GM18498 (cell line): ENCODE results near the gene GRM4.

Experiments used
- ATAC-seq: cut with Tn5 transposase; IDR thresholded peaks from one replicate; pipeline ENCODE4 v1.9.1; 2021; ENCODE audit warnings: mild to moderate bottlenecking, moderate library complexity; ENCODE audit not compliant: unreplicated experiment

The GRM4 gene

GRCh38 chr6:33983721-33984465, 162.0 kb downstream of the GRM4 start:
- ATAC-seq: no peak

DNA sequence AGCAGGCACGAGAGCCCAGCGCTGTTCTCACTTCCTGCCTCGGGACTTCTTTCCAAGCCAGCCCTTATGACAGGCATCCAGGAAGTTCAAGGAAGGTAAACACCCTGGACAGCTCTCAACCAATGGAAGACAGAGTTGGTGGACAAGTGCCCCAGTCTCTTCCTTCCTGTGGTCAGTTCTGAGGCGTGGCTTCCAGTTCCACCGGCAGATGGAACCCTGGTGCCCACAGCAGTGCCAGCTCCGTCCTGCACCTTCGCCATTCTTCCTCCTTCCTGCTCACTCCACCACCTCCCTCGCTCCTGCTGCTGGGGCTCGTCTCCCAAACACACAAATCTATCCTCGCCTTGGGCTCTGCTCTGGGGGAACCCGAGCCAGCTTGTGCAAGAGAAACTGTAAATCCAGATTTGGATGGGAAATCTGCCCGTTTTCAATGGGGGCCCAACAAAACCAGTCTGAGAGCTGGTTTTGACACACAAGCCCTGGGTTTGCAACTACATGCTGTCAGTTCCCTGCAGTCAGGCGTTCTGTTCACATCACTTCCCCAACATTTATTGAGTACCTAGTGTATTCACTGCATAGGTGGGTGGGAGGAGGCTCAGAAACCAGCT, 162.7 kb downstream of the GRM4 start:
- no peak for ATAC-seq

DNA sequence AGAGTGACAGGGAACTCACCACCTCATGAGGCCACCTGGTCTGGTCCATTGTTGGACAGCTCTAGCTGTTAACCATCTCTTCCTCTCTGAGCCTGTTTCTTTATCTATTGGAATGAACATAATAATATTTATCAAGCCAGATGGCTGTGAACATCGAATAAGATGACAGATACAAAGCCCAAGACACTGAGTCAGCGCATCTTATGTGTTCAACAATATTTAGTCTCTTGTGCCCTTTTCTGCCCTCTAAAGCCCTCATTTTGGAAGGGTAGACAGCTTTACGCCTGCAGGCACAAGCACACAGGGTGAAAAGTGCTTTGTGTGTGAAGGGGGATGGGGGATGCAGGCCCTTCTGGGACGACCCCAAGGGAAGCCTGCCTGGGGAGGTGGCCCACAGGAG, 164.0 kb downstream of the GRM4 start:
- ATAC-seq: no peak

- no peak for ATAC-seq
These were observed 164.5 kb downstream of the GRM4 start for GRCh38 chr6:33981421-33981820.

GRCh38 chr6:33980176-33981175, 165.4 kb downstream of the GRM4 start:
- ATAC-seq: no peak

DNA sequence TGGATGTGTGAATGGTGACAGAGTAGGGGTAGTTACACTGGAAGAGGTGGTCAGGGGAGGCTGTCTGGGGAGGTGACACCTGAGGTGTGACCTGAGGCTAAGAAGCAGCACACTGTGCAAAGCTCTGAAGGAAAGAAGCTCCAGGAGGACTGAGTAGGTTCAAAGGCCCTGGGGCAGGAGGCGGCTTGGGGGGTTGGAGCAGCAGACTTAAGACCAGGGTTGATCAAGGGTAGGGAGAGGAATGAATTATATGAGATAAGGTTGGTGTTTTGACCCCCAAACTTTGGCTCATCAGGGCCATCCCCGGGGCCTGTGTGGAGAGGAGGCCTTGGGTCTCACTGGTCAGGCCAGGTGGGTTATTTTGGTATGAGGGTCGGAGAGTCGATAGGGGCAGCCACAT, 166.1 kb downstream of the GRM4 start:
- ATAC-seq: no peak

DNA sequence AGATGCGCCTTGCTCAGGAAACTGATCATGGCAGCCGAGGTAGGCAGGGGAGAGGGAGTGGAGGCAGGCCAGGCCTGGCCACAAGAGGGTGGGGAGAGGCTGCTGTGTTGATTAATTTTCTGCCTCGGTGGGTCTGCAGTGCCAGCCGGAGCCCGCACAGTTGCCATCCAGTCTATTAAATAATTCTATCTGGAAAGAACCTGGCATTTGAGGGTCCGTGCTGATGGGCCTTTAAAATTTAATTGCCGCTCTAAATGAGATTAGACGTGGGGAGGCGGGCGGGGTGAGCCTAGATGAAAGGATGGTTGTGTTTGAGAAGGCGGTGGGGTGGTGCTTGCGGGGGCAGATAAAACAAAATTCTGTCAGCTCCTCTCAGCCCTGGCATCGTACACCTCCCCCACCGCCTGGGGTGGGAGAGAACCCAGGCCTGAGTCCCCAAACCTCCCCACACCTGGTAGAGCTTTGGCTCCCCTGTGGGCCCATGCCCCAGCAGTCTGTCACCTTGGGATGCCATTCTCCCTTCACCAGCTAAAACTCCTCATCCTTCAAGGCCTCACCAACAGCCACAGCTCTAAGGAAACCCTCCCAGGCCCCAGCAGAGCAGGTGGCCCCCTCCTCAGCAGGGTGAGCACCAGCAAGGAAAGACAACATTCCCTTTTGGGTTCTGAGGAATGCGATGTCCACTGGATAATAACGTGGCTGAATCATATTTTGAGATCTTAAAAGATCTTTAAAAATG, 167.3 kb downstream of the GRM4 start:
- ATAC-seq: no peak

DNA sequence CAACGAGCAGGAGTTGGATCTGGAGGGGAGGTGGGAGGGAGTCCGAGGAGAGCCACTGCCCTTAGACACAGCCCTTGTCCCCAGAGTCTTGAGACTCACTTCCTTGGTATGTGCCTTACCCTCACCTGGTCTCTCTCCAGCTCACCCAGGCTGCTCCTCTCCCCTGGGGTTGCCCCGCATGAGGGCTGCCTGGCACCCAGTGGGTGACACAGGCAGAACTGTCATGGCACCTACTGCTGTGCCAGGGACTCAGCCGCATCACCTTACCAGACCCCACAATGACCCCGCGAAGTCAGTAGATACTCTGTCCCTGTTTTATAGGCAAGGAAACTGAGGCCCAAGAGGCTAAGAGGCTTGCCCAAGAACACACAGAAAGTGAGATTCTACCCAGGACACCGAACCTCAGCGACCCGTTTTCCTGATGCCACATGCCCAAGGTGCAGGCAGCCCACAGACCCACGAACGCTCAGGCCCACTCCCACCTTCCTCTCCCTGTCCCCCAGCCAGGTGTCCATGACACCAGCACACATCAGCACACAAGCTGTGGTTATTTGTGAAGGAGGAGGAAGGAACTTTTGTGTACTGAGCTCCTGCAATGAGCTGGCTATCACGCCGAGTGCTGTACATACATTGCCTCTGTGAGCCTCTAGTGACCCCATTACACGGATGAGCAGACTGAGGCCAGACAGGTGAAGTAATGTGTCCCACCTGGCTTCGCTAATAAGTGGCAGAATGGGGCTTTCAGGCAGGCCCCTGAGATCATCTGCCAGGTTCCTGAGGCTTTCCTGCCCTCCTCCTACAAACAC, 168.1 kb downstream of the GRM4 start:
- no peak for ATAC-seq

GRCh38 chr6:33976437-33977360, 169.2 kb downstream of the GRM4 start:
- ATAC-seq: no peak

- ATAC-seq: no peak
These were observed 170.0 kb downstream of the GRM4 start for GRCh38 chr6:33975661-33976436.

GRCh38 chr6:33974471-33974870, 171.4 kb downstream of the GRM4 start:
- no peak for ATAC-seq

DNA sequence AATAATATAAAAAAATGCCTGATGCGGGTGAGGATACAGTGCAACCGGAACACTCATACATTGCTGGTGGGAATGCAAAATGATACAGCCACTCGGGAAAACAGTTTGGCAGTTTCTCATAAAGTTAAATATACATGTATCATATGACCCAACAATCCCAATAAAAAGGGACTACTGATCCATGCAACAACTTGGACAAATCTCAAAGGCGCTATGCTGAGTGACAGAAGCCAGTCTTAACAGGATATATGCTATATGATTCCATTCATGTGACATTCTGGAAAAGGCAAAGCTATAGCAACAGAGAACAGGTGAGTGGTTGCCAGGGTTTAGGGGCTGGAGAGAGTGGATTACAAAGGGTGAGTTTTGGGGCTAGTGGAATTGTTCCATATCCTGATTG, 171.9 kb downstream of the GRM4 start:
- no peak for ATAC-seq

DNA sequence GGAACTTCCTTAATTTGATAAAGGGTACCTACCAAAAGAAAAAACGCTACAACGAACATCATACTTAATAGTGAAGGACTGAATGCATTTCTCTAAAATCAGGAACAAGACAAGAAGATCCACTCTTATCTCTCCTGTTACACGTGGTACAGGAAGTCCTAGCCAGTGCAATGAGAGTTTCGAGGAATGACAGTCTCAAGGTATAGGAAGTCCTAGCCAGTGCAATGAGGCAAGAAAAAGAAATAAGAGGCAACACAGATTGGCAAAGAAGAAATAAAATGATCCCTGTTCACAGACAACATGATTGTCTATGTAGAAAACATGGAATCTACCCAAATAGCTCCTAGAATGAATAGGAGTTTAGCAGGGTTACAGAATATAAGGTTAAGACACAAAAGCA, 174.3 kb downstream of the GRM4 start:
- ATAC-seq: no peak
